Muscle of arm (tissue), 12 donors: ENCODE measurements around the gene TPCN2. TPM values are rescaled to one million over a fixed set of nuclear protein-coding genes. Genes with fewer than 3 reads are reported as not detected.

ENCODE experiments used
- DNase-seq: peaks from one replicate; pipeline ENCODE4 v3.0.0-alpha.2; 2013
- polyA plus RNA-seq, 12 donors: library from polyadenylated mRNA; unstranded; fragments of 120-200 nt; gene quantifications; one replicate each; pipeline ENCODE4 v1.2.1, GENCODE V29; 2013; ENCODE audit not compliant: insufficient read length in 12 of 12

TPCN2 gene
- polyA plus RNA-seq, 12 donors: 6.2 to 11.7 (median 8.8) TPM; not detected in 1

DNA sequence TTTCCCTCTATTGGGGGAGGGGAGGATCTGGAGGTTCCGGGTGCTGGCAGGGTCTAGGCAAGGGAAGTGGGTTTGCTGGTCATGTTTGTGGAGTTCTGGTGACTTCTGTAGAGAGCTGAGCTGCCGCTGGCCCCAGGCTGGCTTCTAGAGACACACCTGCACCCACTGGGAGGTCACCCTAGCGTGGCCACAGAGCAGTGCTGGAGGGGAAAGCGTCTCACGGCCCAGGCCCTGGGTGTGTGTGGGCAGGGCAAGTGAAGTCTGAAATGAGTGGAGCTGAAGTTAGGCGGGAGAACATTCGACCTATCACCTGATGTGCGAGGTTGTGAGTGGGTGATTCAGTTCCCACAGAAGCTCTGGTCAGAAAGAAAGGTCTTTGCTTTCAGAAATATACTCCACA lies 134.9 kb downstream of the TPCN2 start:
- no peak for DNase-seq

Other genes starting within 250 kb of the TPCN2 start
- gene CPT1A, start 207.0 kb upstream of the TPCN2 start, polyA plus RNA-seq: 10 to 100 TPM in 8 of 12 donors, 1 to 10 TPM in 3, not detected in 1; 7.9 to 20.6 (median 10.9) TPM
- 10 to 100 TPM in 11 of 12 donors, not detected in 1; 31.4 to 49.1 (median 44.6) TPM for gene MRPL21, start 145.1 kb upstream of the TPCN2 start, polyA plus RNA-seq
- gene IGHMBP2, start 145.0 kb upstream of the TPCN2 start, polyA plus RNA-seq: 10 to 100 TPM in 7 of 12 donors, 1 to 10 TPM in 4, not detected in 1; 9.5 to 16.8 (median 11.8) TPM
- gene MRGPRD, start 67.9 kb upstream of the TPCN2 start, polyA plus RNA-seq: under 1 TPM in 6 of 12 donors, not detected in 6; 0.12 to 0.48 (median 0.25) TPM
- 10 to 100 TPM in 11 of 12 donors, not detected in 1; 13.5 to 26.1 (median 19.1) TPM for gene MRGPRF, start 35.7 kb upstream of the TPCN2 start, polyA plus RNA-seq
- gene SMIM38, start 107.0 kb downstream of the TPCN2 start, polyA plus RNA-seq: under 1 TPM in 10 of 12 donors, not detected in 2; 0.15 to 0.98 (median 0.38) TPM
- 1 to 10 TPM in 6 of 12 donors, under 1 TPM in 4, not detected in 2; 0.44 to 3.5 (median 1.0) TPM for gene MYEOV, start 245.2 kb downstream of the TPCN2 start, polyA plus RNA-seq